ENCODE data around the gene HHIPL1.
A peak's percentile ranks its signal among the peaks of the same experiment; 100 is the strongest.

HHIPL1 gene

DNA sequence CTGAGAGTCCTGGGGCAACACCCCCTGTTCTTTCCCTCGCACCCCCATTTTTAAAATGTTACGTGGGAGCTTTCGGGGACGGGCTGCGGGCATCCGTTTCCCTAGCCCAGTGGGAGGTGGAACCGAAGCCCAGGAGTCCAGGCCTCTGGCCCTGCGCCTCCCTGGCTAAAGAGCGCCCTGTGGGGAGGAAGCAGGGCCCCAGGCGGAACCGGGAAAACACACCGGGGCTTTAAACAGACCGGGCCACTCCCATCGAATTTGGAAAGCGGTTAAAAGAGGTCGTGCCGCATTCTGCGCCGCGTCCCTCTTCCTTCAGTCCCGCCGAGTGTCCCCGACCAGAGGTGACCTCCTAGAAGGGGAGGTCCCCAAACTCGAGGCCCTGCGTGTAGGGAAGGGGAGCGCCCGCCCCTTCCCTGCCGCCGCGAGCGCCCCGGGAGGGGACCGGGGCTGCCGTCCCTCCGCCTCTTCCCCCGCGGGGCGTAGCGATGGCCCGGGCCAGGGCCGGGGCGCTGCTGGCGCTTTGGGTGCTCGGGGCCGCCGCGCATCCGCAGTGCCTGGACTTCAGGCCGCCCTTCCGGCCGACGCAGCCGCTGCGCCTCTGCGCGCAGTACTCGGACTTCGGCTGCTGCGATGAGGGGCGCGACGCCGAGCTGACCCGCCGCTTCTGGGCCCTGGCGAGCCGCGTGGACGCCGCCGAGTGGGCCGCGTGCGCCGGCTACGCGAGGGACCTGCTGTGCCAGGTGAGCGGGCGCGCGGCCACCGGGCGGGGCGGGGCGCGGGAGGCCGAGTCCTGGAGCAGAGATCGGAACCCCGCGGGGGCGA lies at the start of gene HHIPL1:
HHIPL1 (plus strand) TSS at position 407 of the 822 bp plus-strand sequence; CDS start at position 486, 79 bp downstream.
- DNase-seq = peak in 1 of 56 donors; percentile 20

DNA sequence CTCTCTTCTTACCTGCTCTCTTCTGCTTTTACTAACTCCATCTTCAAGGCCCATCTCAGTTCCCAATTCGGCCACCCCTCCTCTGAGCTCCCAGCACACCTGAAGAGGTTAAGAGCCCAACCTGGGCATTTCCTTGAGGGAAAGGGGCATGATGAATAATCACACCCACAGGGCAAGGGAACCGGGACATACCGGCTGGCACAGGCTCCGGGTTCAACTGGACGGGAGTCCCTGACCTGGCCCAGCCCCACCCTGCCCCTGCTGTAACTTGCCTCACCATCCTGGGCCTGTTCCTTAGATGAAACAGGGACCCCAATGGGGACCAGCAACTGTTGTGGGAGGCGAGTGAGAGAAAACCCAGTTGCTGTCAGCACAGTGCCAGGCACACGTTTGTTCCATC lies 49.4 kb upstream of the HHIPL1 start:
- no peak for DNase-seq

DNA sequence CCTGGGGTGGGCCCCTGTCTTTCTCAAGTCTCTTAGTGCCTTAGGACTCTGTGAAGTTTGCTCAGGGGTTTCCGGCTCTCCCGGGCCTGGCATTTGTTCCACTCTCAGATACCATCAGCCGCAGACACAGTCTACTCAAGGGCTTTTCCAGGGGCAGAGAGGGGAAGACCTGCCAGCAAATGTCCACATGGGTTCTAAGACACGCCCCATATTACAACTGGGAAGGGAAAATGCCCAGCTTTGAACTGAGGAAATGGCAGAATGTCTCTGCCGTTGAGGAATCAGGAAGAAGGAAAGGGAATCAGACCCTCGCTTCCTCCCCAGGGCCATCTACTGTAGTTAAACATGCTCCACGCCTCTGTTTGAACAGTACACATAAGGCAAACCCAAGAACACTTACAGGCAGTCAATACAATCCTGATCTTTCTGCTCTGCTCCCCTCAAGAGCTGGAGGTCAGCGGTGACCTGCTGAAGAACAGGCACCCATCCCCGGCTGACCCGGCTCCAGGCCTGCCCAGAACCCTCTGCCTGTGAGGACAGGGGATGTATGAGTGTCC lies 48.8 kb upstream of the HHIPL1 start:
- peak in 1 of 56 donors; percentile 21 for DNase-seq

GRCh38 chr14:99596772-99597171 lies 48.2 kb upstream of the HHIPL1 start:
- DNase-seq = no peak

GRCh38 chr14:99597911-99598600 lies 46.9 kb upstream of the HHIPL1 start:
- no peak for DNase-seq

- DNase-seq = peak in 2 of 56 donors; percentile 13 to 15
These were observed 46.2 kb upstream of the HHIPL1 start for GRCh38 chr14:99598774-99599173.

DNA sequence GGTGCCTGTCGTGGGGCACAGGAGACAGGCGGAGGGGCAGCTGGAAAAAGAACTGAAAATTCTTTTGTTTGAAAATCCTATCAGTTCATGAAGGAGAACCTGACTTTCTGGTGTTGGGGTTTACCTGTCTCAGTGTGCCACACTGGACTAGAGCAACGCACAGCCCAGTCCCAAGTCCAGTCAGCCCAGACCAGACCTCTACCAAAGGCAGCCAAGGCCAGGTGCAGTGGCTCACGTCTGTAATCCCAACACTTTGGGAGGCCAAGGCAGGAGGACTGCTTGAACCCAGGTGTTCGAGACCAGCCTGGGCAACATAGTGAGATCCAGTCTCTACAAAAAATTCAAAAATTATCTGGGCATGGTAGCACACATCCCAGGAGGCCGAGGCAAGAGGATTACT lies 45.5 kb upstream of the HHIPL1 start:
- no peak for DNase-seq

DNA sequence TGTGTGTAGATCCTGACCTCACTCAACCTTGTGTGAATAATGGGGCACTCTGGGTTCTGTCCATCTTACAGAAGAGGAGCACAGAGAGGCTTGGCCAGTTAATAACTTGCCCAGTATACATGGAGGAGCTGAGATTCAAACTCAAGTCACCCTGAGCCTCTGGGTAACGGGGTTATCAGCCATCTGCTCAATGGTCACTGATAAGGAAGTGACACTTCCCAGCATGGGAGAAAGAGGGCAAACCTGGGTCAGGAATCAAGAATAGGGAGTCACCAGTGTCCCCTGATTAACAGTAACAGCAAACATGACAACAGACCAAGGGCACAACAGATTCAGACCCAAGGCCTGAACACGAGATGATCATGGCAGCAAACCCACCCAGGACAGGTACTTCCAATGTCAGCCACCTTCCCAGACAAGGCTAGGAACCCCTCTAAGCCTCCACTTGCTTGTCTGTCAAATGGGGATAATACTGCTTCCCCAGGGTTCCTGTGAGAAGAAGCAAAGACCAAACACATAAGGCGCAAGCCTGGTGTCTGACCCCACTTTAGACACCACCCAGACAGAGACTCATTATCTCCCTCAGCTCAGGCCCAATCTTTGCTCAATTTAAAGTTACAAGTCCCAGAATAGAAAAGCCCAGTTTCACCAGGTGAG lies 44.6 kb upstream of the HHIPL1 start:
- DNase-seq = no peak

GRCh38 chr14:99601361-99601831 lies 43.5 kb upstream of the HHIPL1 start:
- DNase-seq = peak in 13 of 56 donors; percentile 8 to 56 (median 25)

DNA sequence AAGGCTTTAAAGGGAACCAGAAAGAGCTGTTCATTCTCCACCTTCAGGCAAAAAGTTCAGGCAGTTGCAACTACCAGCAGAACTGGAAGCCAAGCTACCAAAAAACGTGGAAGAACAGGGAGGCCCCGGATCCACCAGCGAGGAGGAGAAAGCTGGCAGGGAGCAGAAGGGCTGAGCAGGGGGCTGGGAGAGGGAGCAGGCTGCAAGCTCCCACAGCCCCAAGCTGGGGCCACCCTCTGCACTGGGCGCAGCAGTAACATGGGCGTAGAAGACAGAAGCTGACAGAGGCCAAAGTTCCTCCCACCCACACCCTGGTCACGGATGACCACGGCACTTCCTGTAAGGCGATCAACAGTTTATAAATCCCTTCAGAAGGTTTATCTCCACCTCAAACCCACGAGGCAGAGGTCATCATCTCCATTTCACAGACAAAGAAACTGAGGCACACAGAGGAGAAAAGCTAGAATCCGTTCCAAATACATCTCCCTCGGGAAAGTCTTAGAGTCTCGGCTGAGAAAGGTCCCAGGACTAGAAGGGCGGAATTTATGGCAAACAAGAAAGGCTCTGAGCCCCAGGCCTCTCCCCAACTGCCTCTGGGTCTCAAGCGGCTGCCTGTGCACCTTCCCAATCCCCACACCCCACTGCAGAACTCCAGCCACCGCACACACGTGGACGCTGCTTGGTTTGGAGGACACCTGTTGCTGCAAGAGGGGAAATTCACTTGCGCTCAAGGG lies 42.7 kb upstream of the HHIPL1 start:
- DNase-seq = peak in 3 of 56 donors; percentile 4 to 31 (median 15)

GRCh38 chr14:99602788-99603415 lies 42.0 kb upstream of the HHIPL1 start:
- peak in 1 of 56 donors; percentile 13 for DNase-seq

DNA sequence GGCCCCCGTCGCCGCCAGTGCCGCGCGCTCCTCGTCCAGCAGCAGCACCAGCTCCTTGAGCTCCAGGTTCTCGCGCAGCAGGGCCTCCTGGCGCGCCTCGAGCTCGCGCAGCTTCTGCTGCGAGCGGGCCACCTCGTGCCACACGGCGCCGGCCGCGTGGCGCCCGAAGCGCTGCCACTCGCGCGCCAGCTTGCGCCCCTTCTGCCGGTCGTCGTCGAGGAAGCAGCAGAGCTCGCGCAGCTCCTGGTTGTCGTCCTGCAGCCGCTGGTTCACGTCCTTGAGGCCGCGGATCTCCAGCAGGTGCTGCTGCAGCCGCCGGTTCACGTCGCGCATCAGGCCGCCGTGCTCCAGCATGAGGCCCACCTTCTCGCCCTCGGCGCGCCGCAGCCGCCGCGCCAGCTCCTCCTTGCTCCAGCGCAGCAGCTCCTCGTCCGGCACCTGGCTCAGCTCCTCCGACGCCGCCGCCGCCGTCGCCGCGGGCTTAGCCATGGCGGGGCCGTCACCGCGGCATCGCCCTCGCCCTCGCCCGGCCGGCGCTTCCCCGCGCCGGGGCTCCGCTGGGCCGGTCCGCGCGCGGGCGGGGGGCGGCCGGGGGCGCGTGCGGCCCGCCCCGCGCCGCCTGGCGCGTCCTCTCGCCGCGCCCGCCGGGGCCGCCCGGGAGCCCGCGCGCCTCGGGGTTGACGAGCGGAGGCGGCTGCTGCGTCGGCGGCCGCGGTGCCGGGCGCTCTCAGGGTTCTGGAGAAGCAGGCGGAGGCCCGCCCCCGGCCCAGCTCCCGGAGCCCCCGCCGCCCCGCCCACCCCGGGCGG lies 41.3 kb upstream of the HHIPL1 start, which contains the start of gene CCDC85C:
CCDC85C (minus strand) TSS at position 737 of the 807 bp plus-strand sequence; CDS start at position 489, 248 bp downstream.
- DNase-seq = peak in 5 of 56 donors; percentile 11 to 34 (median 22)

- peak in 55 of 56 donors; percentile 47 to 96 (median 84) for DNase-seq
These were observed 40.6 kb upstream of the HHIPL1 start for GRCh38 chr14:99604278-99604765.

DNA sequence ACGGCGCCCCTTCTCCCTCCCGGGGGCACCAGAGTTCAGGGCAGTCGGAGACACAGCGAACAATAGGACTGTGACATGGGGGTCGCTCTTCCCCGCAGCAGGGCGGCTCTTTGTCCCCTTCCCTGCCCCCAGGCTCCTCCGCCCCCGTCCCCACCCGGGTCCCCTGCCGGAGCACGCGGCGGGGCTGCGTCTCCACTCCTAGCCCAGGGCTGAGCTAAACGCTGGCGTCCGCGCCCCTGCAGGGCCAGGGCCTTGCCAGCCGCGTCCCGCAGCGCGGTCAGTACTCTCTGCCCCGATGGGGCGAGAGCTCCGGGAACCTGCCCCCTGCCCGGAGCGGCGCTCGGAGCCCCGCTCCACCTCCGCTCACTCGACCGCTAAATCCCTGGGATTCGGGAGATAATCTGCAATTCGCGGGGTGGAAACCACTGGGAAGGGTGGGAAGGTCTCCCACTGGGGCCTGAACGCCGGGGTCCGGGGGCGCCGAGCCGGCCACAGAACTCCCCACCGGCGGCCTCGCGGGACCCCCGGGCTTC lies 40.1 kb upstream of the HHIPL1 start:
- DNase-seq = peak in 10 of 56 donors; percentile 53 to 80 (median 66)

DNA sequence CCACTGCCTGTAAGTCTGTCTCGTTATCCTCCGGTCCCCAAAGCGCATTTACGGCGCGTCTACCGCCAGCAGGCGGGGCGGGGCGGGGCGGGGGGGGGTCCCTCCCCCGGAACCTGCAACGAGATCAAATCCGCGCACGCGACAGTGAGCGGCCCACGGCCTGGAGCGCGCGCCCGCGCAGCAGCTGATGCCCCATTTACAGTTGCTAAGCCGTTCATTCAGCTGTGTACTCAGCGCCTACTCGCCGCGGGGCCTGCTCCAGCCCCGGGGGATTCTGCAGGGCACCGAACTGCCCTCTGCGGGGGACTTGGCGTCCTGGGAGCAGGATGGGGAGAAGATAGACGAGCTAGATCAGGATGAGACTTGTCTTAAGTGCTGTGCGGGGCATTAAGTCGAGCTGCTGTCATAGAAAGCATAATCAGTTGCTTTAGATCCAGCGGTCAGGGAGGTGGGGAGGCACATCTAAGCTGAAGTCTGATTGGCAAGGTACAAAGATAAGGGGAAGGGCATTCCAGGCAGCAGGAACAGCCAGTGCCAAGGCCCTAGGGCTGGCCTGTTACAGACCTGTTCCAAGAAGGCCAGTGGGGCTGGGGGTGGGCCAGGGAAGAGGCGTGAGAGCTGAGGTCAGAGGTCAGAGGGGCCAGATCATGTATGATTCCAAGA lies 39.5 kb upstream of the HHIPL1 start:
- DNase-seq = peak in 42 of 56 donors; percentile 13 to 82 (median 56)

- no peak for DNase-seq
These were observed 38.6 kb upstream of the HHIPL1 start for GRCh38 chr14:99606359-99606758.

DNA sequence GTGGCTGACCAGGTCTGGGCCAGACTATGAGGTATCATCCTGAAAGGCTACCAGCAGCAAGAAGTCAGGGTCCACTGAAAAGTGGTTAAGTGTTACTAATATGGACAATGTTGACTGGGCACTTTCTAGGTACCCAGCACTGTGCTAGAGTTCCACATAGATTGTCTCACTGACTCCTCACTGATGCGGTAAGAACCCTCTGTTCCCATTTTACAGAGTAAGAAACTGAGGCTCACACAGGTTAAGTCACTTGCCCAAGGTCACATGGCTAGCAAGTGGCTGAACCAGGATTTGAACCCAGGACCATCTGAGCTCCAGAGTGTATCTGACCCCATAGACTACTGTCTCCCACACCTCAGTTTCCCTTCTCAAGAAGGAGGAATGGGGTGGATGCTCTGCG lies 36.3 kb upstream of the HHIPL1 start:
- no peak for DNase-seq

Measured in nucleus accumbens (tissue), 56 donors.